Measurements from ENCODE around the gene C17orf50. TPM values are rescaled to one million over a fixed set of nuclear protein-coding genes. Genes with fewer than 3 reads are reported as not detected.
A peak's percentile ranks its signal among the peaks of the same experiment; 100 is the strongest.

Gene C17orf50
- total RNA-seq, 1 experiment from 2014 or later: not detected

DNA sequence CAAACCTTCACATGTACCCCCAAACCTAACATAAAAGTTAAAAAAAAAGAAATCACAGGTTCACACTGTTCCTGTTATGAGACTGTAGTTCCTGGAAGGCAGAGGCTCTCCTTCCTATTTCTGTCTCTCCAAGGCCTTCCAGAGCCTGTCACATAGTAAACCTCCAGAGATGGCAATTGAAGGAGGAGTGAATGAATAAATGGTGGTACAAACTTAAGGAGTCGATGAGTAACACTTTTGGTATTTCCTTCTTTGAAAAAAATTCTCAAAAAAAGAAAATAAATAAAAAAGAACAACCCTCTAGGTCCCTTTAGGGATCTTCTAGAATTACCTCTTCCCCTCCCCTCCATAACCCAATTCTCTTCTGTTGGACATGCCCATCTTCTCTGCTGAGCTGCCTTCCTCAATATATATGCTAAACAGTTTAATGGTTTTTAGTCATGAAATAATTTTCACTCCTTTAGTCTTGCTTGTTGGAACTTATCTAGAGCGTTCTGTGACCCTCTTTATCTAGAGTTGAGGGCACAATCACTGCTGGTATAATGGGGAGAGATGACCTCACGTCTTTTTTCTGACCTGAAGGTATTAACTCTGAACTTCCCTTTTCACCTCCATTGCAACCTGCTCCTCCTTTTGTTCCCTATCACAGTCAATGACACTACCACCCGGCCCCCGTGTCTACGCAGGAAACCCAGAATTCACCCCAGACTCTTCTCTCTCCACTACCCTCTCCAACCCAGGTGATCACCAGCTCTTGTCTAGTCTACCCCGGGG lies 46.9 kb downstream of the C17orf50 start:
- no TSS peak for BruUV-seq (replicated peaks)
- no peak for DNase-seq (ENCODE audit: unreplicated experiment)
- no peak for TF ChIP-seq CTCF (IDR thresholded peaks at IDR 0.05; ENCODE audit: unreplicated experiment)
- Mint-ChIP-seq H3K9me3 (ENCODE audit: unreplicated experiment) (no peaks in the 10 kb centered on the region), H3K27ac (ENCODE audit: low read depth, unreplicated experiment) (no peak overlapping the region), H3K4me3 (ENCODE audit: unreplicated experiment) (peak overlapping the region; percentile 92), H3K27me3 (ENCODE audit: insufficient read depth, unreplicated experiment) (no peaks in the 10 kb centered on the region), H3K36me3 (ENCODE audit: insufficient read depth, unreplicated experiment) (peaks cover 20% of the 10 kb centered on the region), H3K4me1 (ENCODE audit: insufficient read depth, unreplicated experiment) (peaks cover 30% of the 10 kb centered on the region)
- intact Hi-C loops (cut with micrococcal nuclease): loop anchor here (5.0 kb wide), 1 partner anchor 195 kb away; no protein-coding TSS in a partner anchor
- ChIA-PET CTCF (interaction anchor here (0.6 to 10.8 kb wide), 12 partner anchors 8 to 145 kb away, joined by 3 to 684 read pairs (median 7); partner anchors contain the start of gene C17orf50), POLR2A (interaction anchor here (0.7 to 10.7 kb wide), 5 partner anchors 12 to 218 kb away, joined by 4 to 489 read pairs (median 56); partner anchors contain the start of genes C17orf50 and MMP28)

DNA sequence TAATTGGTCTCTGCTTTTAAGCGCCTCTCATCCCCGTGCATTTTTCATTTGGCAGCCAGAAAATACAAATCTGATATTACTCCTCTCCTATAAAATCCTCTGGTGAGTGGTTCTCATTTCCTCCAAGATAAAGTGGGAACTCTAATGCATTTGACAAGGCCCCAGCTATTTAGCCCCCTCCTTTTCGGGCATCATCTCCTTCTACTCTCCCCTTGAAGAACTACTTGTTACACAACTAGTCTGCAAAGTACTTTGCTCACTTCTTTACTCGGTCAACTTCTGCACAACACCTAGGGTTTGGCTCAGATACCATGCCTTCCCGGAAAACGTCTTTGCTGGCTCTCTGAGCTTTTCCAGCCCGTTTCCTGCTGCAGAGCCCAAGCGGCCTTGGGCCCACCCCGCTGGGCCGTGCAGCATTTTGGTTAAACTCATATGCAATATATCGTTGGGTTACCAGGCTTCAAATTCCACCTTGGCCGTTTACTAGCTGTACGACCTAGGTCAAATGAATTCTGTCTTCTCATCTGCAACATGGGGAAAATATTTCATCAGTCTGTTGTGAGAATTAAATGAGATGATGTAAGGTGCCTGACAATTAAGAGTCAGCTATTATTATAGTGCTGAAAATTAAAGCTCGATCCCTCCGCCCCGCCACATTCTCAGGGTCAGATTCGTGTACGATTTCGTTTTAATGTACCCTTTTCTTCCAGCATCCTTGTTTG lies 47.7 kb downstream of the C17orf50 start:
- Mint-ChIP-seq H3K27ac (ENCODE audit: low read depth, unreplicated experiment) (peak overlapping the region; percentile 89), H3K4me1 (ENCODE audit: insufficient read depth, unreplicated experiment) (peaks cover 30% of the 10 kb centered on the region), H3K27me3 (ENCODE audit: insufficient read depth, unreplicated experiment) (no peaks in the 10 kb centered on the region), H3K36me3 (ENCODE audit: insufficient read depth, unreplicated experiment) (peaks cover 23% of the 10 kb centered on the region), H3K4me3 (ENCODE audit: unreplicated experiment) (peak overlapping the region; percentile 92), H3K9me3 (ENCODE audit: unreplicated experiment) (no peaks in the 10 kb centered on the region)
- no peak for TF ChIP-seq CTCF (IDR thresholded peaks at IDR 0.05; ENCODE audit: unreplicated experiment)
- intact Hi-C loops (cut with micrococcal nuclease): loop anchor here (5.0 kb wide), 1 partner anchor 196 kb away; no protein-coding TSS in a partner anchor
- BruUV-seq (replicated peaks): TSS peak; percentile 97
- CTCF ChIA-PET: interaction anchor here (0.6 to 10.8 kb wide), 20 partner anchors 9 to 1463 kb away, joined by 3 to 684 read pairs (median 4); partner anchors contain the start of genes C17orf50 and MMP28
- DNase-seq (ENCODE audit: unreplicated experiment): no peak
- POLR2A ChIA-PET: interaction anchor here (0.6 to 10.7 kb wide), 25 partner anchors 11 to 737 kb away, joined by 3 to 489 read pairs (median 5); partner anchors contain the start of genes AP2B1, C17orf50, MMP28 and PEX12

GRCh38 chr17:35808962-35809854 lies 48.5 kb downstream of the C17orf50 start, which contains the start of gene TAF15:
Gene TAF15 (plus strand): TSS chr17:35809484. CDS start chr17:35809570, 86 bp downstream.
- Mint-ChIP-seq H3K27ac (ENCODE audit: low read depth, unreplicated experiment) (peak within 1 kb of the TSS; percentile 89), H3K27me3 (ENCODE audit: insufficient read depth, unreplicated experiment) (no peaks in the 10 kb centered on the region), H3K4me1 (ENCODE audit: insufficient read depth, unreplicated experiment) (peaks cover 30% of the 10 kb centered on the region), H3K36me3 (ENCODE audit: insufficient read depth, unreplicated experiment) (peaks cover 31% of the 10 kb centered on the region), H3K9me3 (ENCODE audit: unreplicated experiment) (no peaks in the 10 kb centered on the region), H3K4me3 (ENCODE audit: unreplicated experiment) (peak within 1 kb of the TSS; percentile 92)
- intact Hi-C loops (cut with micrococcal nuclease): loop anchor here (1.0 to 5.0 kb wide), 2 partner anchors 45 to 197 kb away; no protein-coding TSS in a partner anchor
- TF ChIP-seq CTCF (IDR thresholded peaks at IDR 0.05; ENCODE audit: unreplicated experiment): peak; percentile 33
- no TSS peak for BruUV-seq (replicated peaks)
- CTCF ChIA-PET: interaction anchor here (0.6 to 10.8 kb wide), 21 partner anchors 8 to 1463 kb away, joined by 3 to 684 read pairs (median 4); partner anchors contain the start of genes C17orf50 and MMP28
- POLR2A ChIA-PET: interaction anchor here (0.6 to 10.7 kb wide), 30 partner anchors 7 to 737 kb away, joined by 3 to 489 read pairs (median 4); partner anchors contain the start of genes AP2B1, C17orf50, MMP28 and PEX12
- DNase-seq (ENCODE audit: unreplicated experiment): peak; percentile 99

Measured in MCF 10A (cell line).